Effector CD4-positive, alpha-beta T cell (primary cell): ENCODE results near the gene ARRDC3.
"Not testable (repeated sequence)": the region's sequence is repeated elsewhere in the genome, so short reads cannot be mapped to it uniquely, and the experiment has no call there.

Experiments
- DNase-seq: peaks from one replicate; pipeline ENCODE4 v3.0.0-alpha.2; 2020
- total RNA-seq: gene quantifications from one replicate; lab custom pipeline; 2026; lab: John Stamatoyannopoulos, UW

Gene ARRDC3
- total RNA-seq = 621 reads per million, percentile 98 among the genes with 10 or more reads in this experiment

GRCh38 chr5:91383027-91383955 is at the start of gene ARRDC3:
TSS of gene ARRDC3 (minus strand) at chr5:91383317. CDS start at chr5:91383092, 225 bp downstream.
- peak; percentile 94 for DNase-seq

DNA sequence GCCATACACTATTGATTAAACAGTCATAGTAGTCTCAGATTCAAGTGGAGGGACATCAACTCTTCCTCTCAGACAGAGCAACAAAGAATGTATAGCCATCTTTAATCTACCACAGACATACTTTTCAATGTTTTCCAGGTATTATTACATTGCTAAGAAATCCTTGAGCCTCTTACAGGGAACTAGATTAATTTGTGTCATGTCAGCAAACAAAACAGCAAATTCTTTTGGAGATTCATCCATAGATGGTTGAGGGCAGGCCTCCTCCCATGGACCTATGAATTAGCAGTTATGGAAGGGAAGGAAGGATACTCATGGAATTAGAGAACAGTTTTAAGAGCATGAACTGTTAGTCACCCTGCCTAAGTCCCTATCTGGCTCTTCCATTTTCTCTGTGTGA is 47.8 kb upstream of the ARRDC3 start:
- DNase-seq = no peak

- no peak for DNase-seq
Observed at GRCh38 chr5:91424638-91425436, 41.7 kb upstream of the ARRDC3 start.

DNA sequence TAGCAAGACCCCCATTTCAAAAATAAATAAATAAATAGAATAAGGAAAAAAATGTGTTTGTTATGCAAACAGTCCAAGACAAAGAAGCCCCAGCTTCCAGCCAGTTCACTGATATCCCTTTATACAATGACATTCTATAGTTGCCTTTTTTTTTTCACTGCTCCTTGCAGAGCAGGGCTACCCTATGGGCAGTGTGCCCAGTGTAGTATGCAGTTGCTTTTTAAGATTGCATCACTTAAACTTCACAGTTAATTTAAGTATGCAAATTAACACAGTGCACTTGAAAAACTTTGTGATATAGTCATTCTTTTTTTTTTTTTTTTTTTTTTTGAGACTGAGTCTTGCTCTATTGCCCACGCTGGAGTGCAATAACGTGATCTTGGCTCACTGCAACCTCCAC is 40.8 kb upstream of the ARRDC3 start:
- no peak for DNase-seq

DNA sequence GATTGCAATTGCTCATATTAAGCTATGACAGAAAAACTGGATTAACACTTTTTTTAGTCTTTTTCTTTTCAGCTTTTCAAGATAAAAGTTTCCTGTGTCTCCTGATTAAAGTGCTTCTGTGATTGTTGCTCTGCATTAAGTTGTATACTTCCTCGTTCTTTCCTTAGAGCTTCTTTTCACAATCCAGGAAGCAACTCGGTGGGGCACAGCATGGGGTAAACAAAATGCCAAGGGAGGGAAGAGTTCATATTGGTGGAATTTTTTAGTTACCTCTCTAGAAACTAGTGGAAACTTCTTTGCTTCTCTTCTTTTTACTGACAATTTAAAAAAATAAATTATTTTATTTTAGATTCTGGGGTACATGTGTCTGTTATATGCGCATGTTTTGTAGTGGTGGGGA is 37.8 kb upstream of the ARRDC3 start:
- DNase-seq = no peak

- DNase-seq = peak; percentile 65
Observed at GRCh38 chr5:91419571-91420537, 36.7 kb upstream of the ARRDC3 start.

DNA sequence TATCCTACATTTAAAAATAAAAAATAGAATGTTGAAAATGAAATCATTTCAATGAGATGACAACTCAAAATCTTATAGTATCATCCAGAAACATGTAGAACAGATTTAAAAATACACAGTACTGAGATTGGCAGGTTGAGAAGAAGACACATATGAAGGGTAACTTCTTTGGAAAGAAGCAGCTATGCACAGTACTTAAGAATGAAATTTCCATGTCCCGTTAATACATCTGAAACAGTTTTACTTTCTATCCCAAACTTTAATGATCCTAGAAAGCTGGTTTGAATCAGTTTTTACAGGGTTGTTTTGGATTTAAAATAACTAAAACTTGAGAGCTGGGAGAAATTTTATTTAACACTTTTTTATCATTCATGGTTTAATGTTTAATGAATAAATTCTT is 36.0 kb upstream of the ARRDC3 start:
- DNase-seq = no peak

DNA sequence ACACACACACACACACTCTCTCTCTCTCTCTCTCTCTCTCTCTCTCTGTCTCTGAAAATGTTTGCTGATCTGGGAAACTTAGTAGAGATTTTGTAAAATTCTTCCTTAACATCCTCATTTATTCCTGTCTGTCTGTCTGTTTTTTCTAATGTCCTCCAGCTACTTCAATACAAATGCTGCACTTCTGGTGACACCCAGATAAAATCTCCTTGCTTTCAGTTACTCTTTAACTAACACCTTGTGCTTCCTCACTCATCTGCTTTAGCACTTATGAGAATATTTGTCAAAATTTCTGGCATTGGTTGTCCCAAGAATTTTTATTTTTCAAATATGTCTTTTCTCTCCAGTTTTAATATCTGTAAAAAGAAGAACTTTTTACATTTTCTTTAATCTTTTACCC is 35.0 kb upstream of the ARRDC3 start:
- no peak for DNase-seq

DNA sequence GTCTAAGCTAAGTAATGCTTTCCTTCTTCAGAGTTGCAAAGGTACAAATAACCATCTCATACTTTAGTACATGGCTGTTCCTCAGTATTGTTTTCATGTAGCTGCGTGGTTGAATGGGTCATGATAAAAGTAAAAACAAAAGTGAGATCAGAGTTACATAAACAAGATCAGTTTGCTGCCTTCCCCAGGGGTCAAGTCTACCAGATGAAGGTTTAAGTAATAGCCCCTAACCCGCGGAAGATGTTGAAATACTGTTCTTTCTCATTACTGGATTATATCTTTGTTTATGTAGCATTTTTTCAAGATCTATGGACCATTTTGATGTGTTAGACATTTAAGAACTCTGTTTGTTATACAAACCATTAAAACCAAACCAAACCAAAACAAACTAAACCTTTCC is 34.1 kb upstream of the ARRDC3 start:
- DNase-seq = no peak

- DNase-seq = no peak
Observed at GRCh38 chr5:91416491-91416890, 33.4 kb upstream of the ARRDC3 start.

DNA sequence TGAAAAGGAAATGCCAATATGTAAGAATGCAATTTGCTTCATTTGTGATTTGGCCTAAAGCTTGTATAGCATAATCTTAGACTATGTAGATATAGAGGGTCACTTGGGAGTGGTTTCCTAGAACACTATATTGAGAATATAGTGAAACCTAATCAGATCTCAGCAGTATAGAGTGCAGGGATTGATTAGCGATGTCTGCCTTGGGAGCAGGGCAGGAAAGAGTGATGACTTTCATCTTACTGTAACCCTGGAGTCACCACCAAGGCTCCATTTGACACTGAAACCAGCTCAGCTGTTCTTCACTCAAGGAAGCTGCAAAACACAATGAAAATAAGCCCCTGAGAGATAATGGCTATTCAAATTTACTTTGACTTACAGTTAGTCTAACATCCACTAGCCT is 26.2 kb upstream of the ARRDC3 start:
- DNase-seq = no peak

DNA sequence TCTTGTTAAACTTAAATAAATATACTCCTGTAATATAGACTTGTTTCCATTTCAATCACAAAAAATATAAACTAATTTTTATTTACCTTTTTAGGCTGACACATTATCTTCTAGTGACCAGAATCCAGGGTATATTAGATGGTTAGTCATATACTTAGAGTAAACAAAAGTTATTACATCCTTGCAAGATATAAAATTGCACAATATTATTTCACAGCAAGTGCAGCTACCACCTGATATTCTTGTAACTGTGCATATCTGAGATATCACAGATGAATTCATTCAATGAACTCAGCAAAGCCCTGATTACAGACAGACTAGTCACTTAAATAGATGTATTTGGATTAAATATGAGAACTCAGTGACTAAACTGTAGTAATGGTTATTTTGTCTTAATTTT is 25.6 kb upstream of the ARRDC3 start:
- no peak for DNase-seq

- no peak for DNase-seq
Observed at GRCh38 chr5:91407204-91407603, 24.1 kb upstream of the ARRDC3 start.

GRCh38 chr5:91403438-91403837 is 20.3 kb upstream of the ARRDC3 start:
- DNase-seq = no peak

GRCh38 chr5:91401175-91401574 is 18.1 kb upstream of the ARRDC3 start:
- DNase-seq = no peak

DNA sequence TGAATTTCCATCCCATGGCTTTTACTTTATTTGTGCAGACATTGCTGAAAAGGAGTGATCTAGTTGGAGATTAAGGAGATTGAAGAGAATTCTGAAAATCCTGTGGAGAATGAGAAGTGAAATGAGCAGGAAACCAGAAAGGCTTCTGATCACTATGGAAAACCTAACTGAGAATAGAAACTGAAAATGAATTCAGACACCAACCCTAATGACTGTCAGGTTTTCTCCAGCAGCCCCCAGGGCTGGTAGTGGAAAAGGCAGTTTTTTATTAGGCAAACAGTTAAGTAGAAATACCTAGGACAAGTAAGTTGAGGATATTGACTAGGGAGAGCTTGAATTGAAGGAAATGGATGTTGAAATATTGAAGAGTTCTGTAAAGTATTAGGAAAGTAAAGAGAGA is 14.7 kb upstream of the ARRDC3 start:
- no peak for DNase-seq

DNA sequence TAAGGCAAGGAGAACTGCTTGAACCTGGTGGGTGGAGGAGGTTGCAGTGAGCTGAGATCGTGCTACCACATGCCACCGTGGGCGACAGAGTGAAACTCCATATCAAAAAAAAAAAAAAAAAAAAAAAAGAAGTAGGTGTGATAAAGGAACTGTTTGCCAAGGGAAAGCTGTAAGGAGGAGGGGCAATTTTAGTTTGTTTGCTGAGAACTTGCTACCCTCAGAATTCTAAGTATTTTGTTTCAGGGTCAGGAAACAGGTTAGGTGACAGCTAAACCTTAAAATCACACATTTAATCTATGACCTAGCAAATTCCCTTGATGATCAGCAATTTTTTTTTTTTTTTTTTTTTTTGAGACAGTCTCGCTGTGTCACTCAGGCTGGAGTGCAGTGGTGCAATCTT is 7.2 kb upstream of the ARRDC3 start:
- DNase-seq = no peak

DNA sequence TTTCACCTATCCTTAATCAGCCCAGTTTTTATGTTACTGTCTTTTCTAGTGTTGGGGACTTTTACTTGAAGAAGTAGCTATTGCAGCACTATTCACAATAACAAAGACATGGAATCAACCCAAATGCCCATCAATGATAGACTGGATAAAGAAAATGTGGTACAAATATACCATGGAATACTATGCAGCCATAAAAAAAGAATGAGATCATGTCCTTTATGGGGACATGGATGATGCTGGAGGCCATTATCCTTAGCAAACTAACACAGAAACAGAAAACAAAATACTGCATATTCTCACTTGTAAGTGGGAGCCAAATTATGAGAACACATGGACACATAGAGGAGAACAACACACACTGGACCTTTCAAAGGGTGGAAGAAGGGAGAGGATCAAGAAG is 6.4 kb upstream of the ARRDC3 start:
- DNase-seq = not testable (repeated sequence)

GRCh38 chr5:91388362-91388761 is 5.2 kb upstream of the ARRDC3 start:
- no peak for DNase-seq

- no peak for DNase-seq
Observed at GRCh38 chr5:91386120-91386519, 3.0 kb upstream of the ARRDC3 start.

GRCh38 chr5:91385596-91385995 is 2.5 kb upstream of the ARRDC3 start:
- not testable (repeated sequence) for DNase-seq

GRCh38 chr5:91384671-91385430 is 1.7 kb upstream of the ARRDC3 start:
- peak; percentile 41 for DNase-seq
